GM12892 (cell line): ENCODE results near the gene SORCS1.

Source experiments
- POLR2A ChIP-seq: IDR thresholded peaks from 2 replicates; pipeline ENCODE4 v1.6.1; 2011; ENCODE audit warnings: low read depth, low read length, control low read depth
- POLR2AphosphoS5 ChIP-seq: IDR thresholded peaks from 2 replicates; pipeline ENCODE4 v1.6.1; 2011; ENCODE audit warnings: low read depth, low read length, control low read depth
- TAF1 ChIP-seq: IDR thresholded peaks from 2 replicates; pipeline ENCODE4 v1.6.1; 2011; ENCODE audit warnings: low read depth, mild to moderate bottlenecking, control low read depth, low read length, borderline replicate concordance

GRCh38 chr10:107013258-107014006 lies 151.1 kb downstream of the SORCS1 start:
- TF ChIP-seq POLR2AphosphoS5 (no peak), POLR2A (no peak), TAF1 (no peak)
